ENCODE measurements around the gene S1PR5.

- no peak for TF ChIP-seq EZH2 (IDR thresholded peaks at IDR 0.05; ENCODE audit: low read depth, unreplicated experiment)
- TF ChIP-seq CTCF (conservative IDR thresholded peaks at IDR 0.05; ENCODE audit: low read depth in 2 of 2): no peak
- TF ChIP-seq ETS1 (IDR thresholded peaks at IDR 0.05): no peak
- TF ChIP-seq JUNB (IDR thresholded peaks at IDR 0.05; ENCODE audit: unreplicated experiment): no peak
- no peak for TF ChIP-seq POLR2AphosphoS5 (IDR thresholded peaks at IDR 0.05; ENCODE audit: low read depth)
- TF ChIP-seq CREB1 (CRISPR knock-in tag; IDR thresholded peaks at IDR 0.05; ENCODE audit: low read depth): no peak
- no peak for TF ChIP-seq EZH2phosphoT487 (IDR thresholded peaks at IDR 0.05; ENCODE audit: unreplicated experiment)
- TF ChIP-seq STAT1 (IDR thresholded peaks at IDR 0.05; ENCODE audit: unreplicated experiment): no peak
Measured at GRCh38 chr19:10520652-10521318, 3.5 kb upstream of the S1PR5 start.
